ENCODE data around the gene MAPK8.

The MAPK8 gene

GRCh38 chr10:48289501-48290238 lies 16.8 kb upstream of the MAPK8 start:
- Histone ChIP-seq H3K4me2 (peak overlapping the region in 8 of 11 experiments; percentile 6 to 41 (median 15); a peak in 8 of 22 replicates), H3K36me3 (no peaks in the 10 kb centered on the region), H3K9ac (no peak overlapping the region), H3K4me3 (no peak overlapping the region), H3K4me1 (peaks cover 5 to 26% (median 21%) of the 10 kb centered on the region in 10 experiments; a peak in 18 of 20 replicates), H3K9me3 (replicated peaks in 1 of 11) (peaks cover 0 to 11% (median 4%) of the 10 kb centered on the region in 11 experiments; a peak in 12 of 22 replicates), H3K27me3 (no peaks in the 10 kb centered on the region), H3K27ac (no peak overlapping the region), H4K20me1 (no peaks in the 10 kb centered on the region)
- TF ChIP-seq Cebpa-rat (IDR thresholded peaks at IDR 0.05) = no peak

GRCh38 chr10:48290286-48290685 lies 16.2 kb upstream of the MAPK8 start:
- H3K4me2 ChIP-seq = peak overlapping the region in 6 of 11 experiments; percentile 8 to 41 (median 17); a peak in 3 of 22 replicates
- no peak overlapping the region for H3K27ac ChIP-seq
- H3K36me3 ChIP-seq = no peaks in the 10 kb centered on the region
- no peaks in the 10 kb centered on the region for H4K20me1 ChIP-seq
- H3K4me1 ChIP-seq = peaks cover 5 to 20% (median 16%) of the 10 kb centered on the region in 10 experiments; a peak in 18 of 20 replicates
- H3K4me3 ChIP-seq = no peak overlapping the region
- peaks cover 0 to 9% (median 4%) of the 10 kb centered on the region in 11 experiments; a peak in 8 of 22 replicates for H3K9me3 ChIP-seq (replicated peaks in 1 of 11)
- H3K27me3 ChIP-seq = no peaks in the 10 kb centered on the region
- no peak for TF ChIP-seq Cebpa-rat (IDR thresholded peaks at IDR 0.05)
- no peak overlapping the region for H3K9ac ChIP-seq

- no peaks in the 10 kb centered on the region for H4K20me1 ChIP-seq
- H3K27ac ChIP-seq = no peak overlapping the region
- no peaks in the 10 kb centered on the region for H3K27me3 ChIP-seq
- peaks cover 0 to 5% (median 3%) of the 10 kb centered on the region in 11 experiments; a peak in 8 of 22 replicates for H3K9me3 ChIP-seq (replicated peaks in 1 of 11)
- H3K4me2 ChIP-seq = peak overlapping the region in 1 of 11 experiments; percentile 10; a peak in 1 of 22 replicates
- H3K36me3 ChIP-seq = no peaks in the 10 kb centered on the region
- no peak overlapping the region for H3K4me3 ChIP-seq
- peaks cover 3 to 15% (median 10%) of the 10 kb centered on the region in 10 experiments; a peak in 17 of 20 replicates for H3K4me1 ChIP-seq
- H3K9ac ChIP-seq = no peak overlapping the region
- no peak for TF ChIP-seq Cebpa-rat (IDR thresholded peaks at IDR 0.05)
Measured at GRCh38 chr10:48291190-48291589, 15.3 kb upstream of the MAPK8 start.

- Histone ChIP-seq H3K4me1 (peaks cover 0 to 15% (median 9%) of the 10 kb centered on the region in 10 experiments; a peak in 14 of 20 replicates), H4K20me1 (no peaks in the 10 kb centered on the region), H3K4me2 (no peak overlapping the region), H3K27ac (no peak overlapping the region), H3K36me3 (no peaks in the 10 kb centered on the region), H3K4me3 (no peak overlapping the region), H3K27me3 (no peaks in the 10 kb centered on the region), H3K9me3 (replicated peaks in 1 of 11) (no peaks in the 10 kb centered on the region), H3K9ac (no peak overlapping the region)
- no peak for TF ChIP-seq Cebpa-rat (IDR thresholded peaks at IDR 0.05)
Measured at GRCh38 chr10:48292616-48293015, 13.9 kb upstream of the MAPK8 start.

GRCh38 chr10:48294431-48294830 lies 12.0 kb upstream of the MAPK8 start:
- Histone ChIP-seq H3K9ac (no peak overlapping the region), H3K36me3 (no peaks in the 10 kb centered on the region)

GRCh38 chr10:48296576-48297098 lies 9.8 kb upstream of the MAPK8 start:
- Histone ChIP-seq H3K9ac (no peak overlapping the region), H3K36me3 (no peaks in the 10 kb centered on the region), H4K20me1 (no peaks in the 10 kb centered on the region), H3K4me3 (no peak overlapping the region), H3K27me3 (no peaks in the 10 kb centered on the region), H3K9me3 (replicated peaks in 1 of 11) (no peaks in the 10 kb centered on the region), H3K4me1 (peaks cover 0 to 10% (median 6%) of the 10 kb centered on the region in 10 experiments; a peak in 8 of 20 replicates), H3K4me2 (no peak overlapping the region), H3K27ac (no peak overlapping the region)
- no peak for TF ChIP-seq Cebpa-rat (IDR thresholded peaks at IDR 0.05)

More at GRCh38 chr10:48294431-48294830, 12.0 kb upstream of the MAPK8 start:
- H3K27me3 ChIP-seq = no peaks in the 10 kb centered on the region
- no peaks in the 10 kb centered on the region for H4K20me1 ChIP-seq
- TF ChIP-seq Cebpa-rat (IDR thresholded peaks at IDR 0.05) = no peak
- no peak overlapping the region for H3K4me3 ChIP-seq
- no peaks in the 10 kb centered on the region for H3K9me3 ChIP-seq (replicated peaks in 1 of 11)
- peaks cover 0 to 15% (median 10%) of the 10 kb centered on the region in 10 experiments; a peak in 14 of 20 replicates for H3K4me1 ChIP-seq
- no peak overlapping the region for H3K27ac ChIP-seq
- no peak overlapping the region for H3K4me2 ChIP-seq

GRCh38 chr10:48299066-48299465 lies 7.4 kb upstream of the MAPK8 start:
- Histone ChIP-seq H3K27ac (no peak overlapping the region), H3K36me3 (no peaks in the 10 kb centered on the region), H4K20me1 (no peaks in the 10 kb centered on the region; a peak in 1 of 22 replicates), H3K4me2 (peak overlapping the region in 5 of 11 experiments; percentile 2 to 43 (median 5); a peak in 4 of 22 replicates), H3K9me3 (replicated peaks in 1 of 11) (no peaks in the 10 kb centered on the region), H3K9ac (no peak overlapping the region), H3K4me1 (peaks cover 0 to 10% (median 6%) of the 10 kb centered on the region in 10 experiments; a peak in 8 of 20 replicates), H3K27me3 (no peaks in the 10 kb centered on the region), H3K4me3 (no peak overlapping the region)
- no peak for TF ChIP-seq Cebpa-rat (IDR thresholded peaks at IDR 0.05)

GRCh38 chr10:48299692-48300091 lies 6.8 kb upstream of the MAPK8 start:
- no peak for TF ChIP-seq Cebpa-rat (IDR thresholded peaks at IDR 0.05)
- no peaks in the 10 kb centered on the region for H3K9me3 ChIP-seq (replicated peaks in 1 of 11)
- H3K4me2 ChIP-seq = peak overlapping the region in 6 of 11 experiments; percentile 2 to 43 (median 7); a peak in 4 of 22 replicates
- no peaks in the 10 kb centered on the region for H3K27me3 ChIP-seq
- H3K4me3 ChIP-seq = no peak overlapping the region
- H3K4me1 ChIP-seq = peaks cover 0 to 10% (median 6%) of the 10 kb centered on the region in 10 experiments; a peak in 8 of 20 replicates
- H3K27ac ChIP-seq = no peak overlapping the region
- H3K9ac ChIP-seq = no peak overlapping the region
- no peaks in the 10 kb centered on the region for H3K36me3 ChIP-seq
- no peaks in the 10 kb centered on the region; a peak in 1 of 22 replicates for H4K20me1 ChIP-seq

- Histone ChIP-seq H3K9ac (no peak overlapping the region), H3K4me1 (peaks cover 0 to 10% (median 6%) of the 10 kb centered on the region in 10 experiments; a peak in 8 of 20 replicates), H3K9me3 (replicated peaks in 1 of 11) (no peaks in the 10 kb centered on the region), H3K27ac (no peak overlapping the region), H3K36me3 (no peaks in the 10 kb centered on the region), H4K20me1 (no peaks in the 10 kb centered on the region; a peak in 1 of 22 replicates), H3K27me3 (no peaks in the 10 kb centered on the region), H3K4me2 (no peak overlapping the region), H3K4me3 (no peak overlapping the region)
- no peak for TF ChIP-seq Cebpa-rat (IDR thresholded peaks at IDR 0.05)
Measured at GRCh38 chr10:48300556-48300955, 5.9 kb upstream of the MAPK8 start.
